ENCODE results near the gene TMEM151B. TPM values are rescaled to one million over a fixed set of nuclear protein-coding genes. Genes with fewer than 3 reads are reported as not detected.
A peak's percentile ranks its signal among the peaks of the same experiment; 100 is the strongest.

TMEM151B gene
- total RNA-seq, 1 experiment from 2014 or later = not detected

DNA sequence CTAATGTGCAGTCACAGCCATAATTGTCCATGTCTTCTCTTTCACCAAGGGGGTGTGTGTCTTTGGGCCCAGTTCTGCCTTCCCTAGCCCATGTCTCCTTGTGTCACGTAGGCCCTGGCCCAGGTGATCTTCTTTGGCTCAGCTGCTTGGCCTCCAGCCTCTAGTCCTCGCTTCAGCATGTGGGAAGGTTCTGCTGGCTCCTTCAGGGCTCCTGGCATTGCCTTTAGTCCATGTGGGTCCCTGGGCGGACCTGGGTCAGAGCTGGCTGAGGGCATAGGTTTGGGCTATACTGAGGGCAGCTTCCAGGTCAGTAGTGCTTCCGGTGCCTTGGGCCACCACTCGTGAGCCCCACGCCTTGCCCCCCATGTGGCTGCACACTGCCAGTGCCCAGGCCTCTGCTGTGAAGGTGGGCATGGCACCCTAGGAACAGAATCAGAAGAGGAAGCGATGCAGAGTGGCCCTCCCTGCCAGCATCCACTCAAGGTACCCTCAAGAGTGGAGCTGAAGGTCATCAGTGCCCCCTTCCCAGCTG is 30.1 kb downstream of the TMEM151B start:
- Histone ChIP-seq H3K9me3 (replicated peaks) (no peaks in the 10 kb centered on the region), H3K4me1 (replicated peaks) (peaks cover 10% of the 10 kb centered on the region), H3K36me3 (peaks cover 54% of the 10 kb centered on the region), H3K4me3 (no peak overlapping the region), H3K27ac (no peak overlapping the region), H3K27me3 (replicated peaks) (peaks cover 34% of the 10 kb centered on the region)
- DNase-seq (ENCODE audit: low read depth in 1 of 2, low spot score in 2 of 2) = no peak

DNA sequence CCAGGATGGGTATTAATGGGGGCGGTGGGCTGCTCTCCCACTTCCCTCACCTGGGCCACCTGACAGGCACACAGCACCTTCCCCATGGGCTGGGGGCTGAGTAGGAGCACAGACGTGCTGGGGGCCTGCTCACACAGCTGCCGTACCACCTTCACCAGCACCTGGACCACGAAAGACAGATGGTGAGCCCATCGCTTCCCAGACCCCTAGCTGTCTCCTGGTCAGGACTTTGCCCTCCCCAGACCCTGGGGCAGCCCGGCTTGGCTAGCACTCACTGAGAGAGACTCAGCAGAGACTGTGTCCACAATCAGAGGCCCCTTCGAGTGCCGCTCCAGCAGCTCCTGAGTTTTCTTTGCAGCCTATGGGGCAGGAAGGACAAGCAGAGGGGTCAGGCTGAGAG is 30.9 kb downstream of the TMEM151B start:
- Histone ChIP-seq H3K4me1 (replicated peaks) (peaks cover 10% of the 10 kb centered on the region), H3K9me3 (replicated peaks) (no peaks in the 10 kb centered on the region), H3K27ac (no peak overlapping the region), H3K4me3 (no peak overlapping the region), H3K36me3 (peaks cover 61% of the 10 kb centered on the region), H3K27me3 (replicated peaks) (peaks cover 27% of the 10 kb centered on the region)
- no peak for DNase-seq (ENCODE audit: low read depth in 1 of 2, low spot score in 2 of 2)

DNA sequence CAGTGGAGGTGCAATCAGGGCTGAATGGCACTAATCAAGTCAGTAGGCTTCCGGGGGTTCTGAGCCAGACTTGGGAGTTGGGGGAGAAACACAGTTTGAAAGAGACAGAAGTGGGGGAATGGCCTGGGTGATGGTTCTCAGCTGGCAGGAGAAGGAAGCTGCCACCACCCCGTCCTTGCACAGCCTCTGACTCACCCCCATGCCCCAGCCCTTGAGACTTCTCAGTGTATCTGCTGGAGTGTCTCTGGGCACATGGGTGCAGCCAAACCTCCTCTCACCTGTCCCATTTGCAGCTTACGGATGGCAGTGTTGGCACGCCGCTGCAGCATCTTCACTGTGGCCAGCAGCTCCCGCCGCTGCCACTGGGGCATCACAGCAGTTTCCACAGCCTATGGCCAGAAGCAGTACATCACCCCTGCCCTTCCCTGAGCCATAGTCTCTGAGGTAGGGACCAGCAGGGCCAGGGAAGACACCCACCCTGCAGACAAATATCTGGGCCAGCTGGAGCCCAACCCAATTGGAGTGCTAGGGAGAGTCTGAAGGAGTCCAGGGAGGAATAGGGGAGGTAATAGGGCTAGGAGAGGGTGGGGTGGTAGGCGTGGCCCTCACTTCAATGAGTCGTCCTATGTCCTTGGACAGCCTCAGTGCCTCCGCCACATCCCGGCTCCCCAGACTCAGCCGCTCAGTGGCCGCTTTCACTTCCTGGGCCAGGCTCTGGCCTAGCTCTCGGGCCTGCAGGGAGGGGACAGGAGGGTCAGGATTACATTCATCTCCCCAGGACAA is 31.7 kb downstream of the TMEM151B start:
- H3K36me3 ChIP-seq = peaks cover 70% of the 10 kb centered on the region
- DNase-seq (ENCODE audit: low read depth in 1 of 2, low spot score in 2 of 2) = no peak
- H3K4me1 ChIP-seq (replicated peaks) = peaks cover 10% of the 10 kb centered on the region
- no peak overlapping the region for H3K27ac ChIP-seq
- no peaks in the 10 kb centered on the region for H3K9me3 ChIP-seq (replicated peaks)
- H3K4me3 ChIP-seq = no peak overlapping the region
- peaks cover 19% of the 10 kb centered on the region for H3K27me3 ChIP-seq (replicated peaks)

DNA sequence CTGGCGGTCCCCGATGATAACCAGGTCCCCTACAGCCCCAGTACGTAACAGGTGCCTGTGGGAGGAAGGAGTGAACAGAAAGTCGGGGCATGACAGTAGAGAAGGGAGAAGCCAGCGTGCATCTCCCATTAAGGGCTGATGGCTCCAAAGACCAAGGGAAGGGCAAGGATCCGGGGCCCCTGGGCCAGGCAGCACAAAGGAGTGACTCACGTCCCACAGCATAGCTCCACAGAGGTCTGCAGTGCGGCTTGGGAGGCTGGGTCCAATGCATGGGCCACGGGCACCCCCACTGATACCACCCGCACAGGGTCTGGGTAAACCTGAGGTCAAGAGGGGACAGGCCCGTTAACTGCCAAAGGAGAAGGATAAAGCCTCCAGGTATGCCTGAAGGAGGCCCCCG is 32.6 kb downstream of the TMEM151B start:
- no peaks in the 10 kb centered on the region for H3K9me3 ChIP-seq (replicated peaks)
- H3K36me3 ChIP-seq = peaks cover 76% of the 10 kb centered on the region
- no peak for DNase-seq (ENCODE audit: low read depth in 1 of 2, low spot score in 2 of 2)
- no peak overlapping the region for H3K27ac ChIP-seq
- peaks cover 10% of the 10 kb centered on the region for H3K27me3 ChIP-seq (replicated peaks)
- H3K4me1 ChIP-seq (replicated peaks) = peaks cover 2% of the 10 kb centered on the region
- no peak overlapping the region for H3K4me3 ChIP-seq

DNA sequence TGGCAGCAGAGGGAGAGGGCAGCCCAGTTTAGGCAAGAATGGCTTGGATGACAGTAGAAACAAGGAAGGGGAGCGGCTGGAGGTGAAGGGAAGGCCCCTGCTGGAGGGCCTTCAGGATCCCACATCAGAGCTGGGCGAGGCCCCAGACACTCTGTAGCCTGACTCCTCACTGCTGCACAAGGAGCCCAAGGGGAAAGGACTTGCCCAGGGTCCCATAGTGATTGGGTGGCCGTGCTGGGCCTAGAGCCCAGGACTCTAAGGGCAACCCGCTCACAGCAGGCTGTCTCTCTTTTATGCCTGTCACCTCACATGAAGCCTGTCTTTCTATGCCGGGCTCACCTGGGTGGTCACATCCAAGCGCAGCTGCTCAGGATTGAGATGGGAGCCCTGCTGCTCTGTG is 33.6 kb downstream of the TMEM151B start:
- DNase-seq (ENCODE audit: low read depth in 1 of 2, low spot score in 2 of 2) = no peak
- H3K27ac ChIP-seq = no peak overlapping the region
- H3K4me1 ChIP-seq (replicated peaks) = no peaks in the 10 kb centered on the region
- H3K36me3 ChIP-seq = peaks cover 81% of the 10 kb centered on the region
- no peak overlapping the region for H3K4me3 ChIP-seq
- H3K9me3 ChIP-seq (replicated peaks) = no peaks in the 10 kb centered on the region
- H3K27me3 ChIP-seq (replicated peaks) = no peaks in the 10 kb centered on the region; the same call in 1 of the 2 replicates

DNA sequence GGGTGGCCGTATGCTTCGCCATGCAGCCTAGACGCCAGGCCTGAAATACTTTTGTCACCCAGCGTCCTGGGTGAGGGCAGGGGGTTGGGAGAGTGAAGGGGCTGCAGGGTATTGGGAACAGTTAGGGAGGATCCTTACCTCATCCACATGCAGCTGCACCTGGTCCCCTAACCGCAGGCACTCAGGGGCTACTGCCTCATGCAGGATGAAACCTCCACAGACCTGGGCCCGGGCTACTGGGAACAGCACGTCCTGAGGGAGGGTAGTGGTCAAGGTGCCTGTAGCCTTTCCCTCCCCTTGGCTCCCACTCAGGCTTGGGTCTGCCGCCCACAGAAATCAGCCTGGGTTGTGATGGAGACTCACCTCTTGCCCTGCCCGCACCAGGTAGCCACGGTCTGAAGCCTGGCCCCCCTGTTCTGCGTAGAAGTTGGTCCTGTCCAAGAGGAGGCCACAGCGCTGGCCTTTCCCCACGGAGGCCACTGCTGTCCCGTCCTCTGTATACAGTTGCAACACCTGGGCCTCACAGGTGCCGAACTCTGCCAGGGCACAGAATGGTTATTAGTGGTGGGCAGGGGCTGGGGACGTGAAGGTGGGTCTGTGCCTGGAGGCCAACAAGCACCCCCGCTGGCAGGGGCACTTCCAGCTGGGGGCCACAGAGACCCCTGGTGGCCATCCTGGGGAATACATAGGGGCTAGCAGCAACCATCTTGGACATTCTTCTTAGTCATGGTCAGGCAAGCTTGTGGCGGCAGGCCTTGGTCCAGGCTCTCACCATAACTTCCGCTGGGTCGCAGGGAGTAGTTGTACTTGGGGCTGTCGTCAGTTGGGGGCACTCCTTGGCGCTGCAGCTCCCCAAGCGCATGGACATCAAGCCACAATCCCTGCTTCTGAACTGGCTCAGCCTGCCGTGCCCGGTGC is 34.3 kb downstream of the TMEM151B start:
- Histone ChIP-seq H3K27me3 (replicated peaks) (no peaks in the 10 kb centered on the region), H3K4me1 (replicated peaks) (no peaks in the 10 kb centered on the region), H3K9me3 (replicated peaks) (no peaks in the 10 kb centered on the region), H3K36me3 (peaks cover 88% of the 10 kb centered on the region), H3K27ac (no peak overlapping the region), H3K4me3 (no peak overlapping the region)
- DNase-seq (ENCODE audit: low read depth in 1 of 2, low spot score in 2 of 2) = peak in 1 of 2 experiments; percentile 14

DNA sequence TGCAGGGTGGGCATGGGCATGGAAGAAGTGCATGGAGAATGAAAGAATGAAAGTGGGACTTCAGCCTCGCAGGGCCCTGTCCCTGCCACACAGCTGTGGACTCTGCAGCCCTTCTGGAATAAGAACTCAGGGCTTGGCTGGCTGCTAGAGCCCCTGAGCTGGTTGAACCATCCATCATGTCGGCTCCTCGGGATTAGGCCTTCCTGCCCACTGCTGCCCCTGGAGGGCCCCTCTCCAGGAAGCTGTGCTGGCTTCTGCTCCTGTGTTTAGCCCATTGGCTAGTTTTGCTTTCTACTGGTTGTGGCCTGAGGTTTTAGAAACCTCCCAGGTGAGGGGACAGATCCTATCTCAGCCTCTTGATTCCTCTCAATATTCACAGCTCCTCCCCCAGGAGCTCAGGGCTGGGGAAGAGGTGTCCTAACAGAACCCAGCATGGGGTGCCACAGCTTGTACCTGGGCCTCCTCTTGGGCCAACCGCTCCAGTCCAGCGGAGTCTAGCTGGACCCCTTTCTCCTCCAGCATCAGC is 35.0 kb downstream of the TMEM151B start:
- H3K36me3 ChIP-seq = peaks cover 93% of the 10 kb centered on the region
- DNase-seq (ENCODE audit: low read depth in 1 of 2, low spot score in 2 of 2) = no peak
- H3K9me3 ChIP-seq (replicated peaks) = no peaks in the 10 kb centered on the region
- H3K27me3 ChIP-seq (replicated peaks) = no peaks in the 10 kb centered on the region
- no peak overlapping the region for H3K27ac ChIP-seq
- no peak overlapping the region for H3K4me3 ChIP-seq
- no peaks in the 10 kb centered on the region for H3K4me1 ChIP-seq (replicated peaks)

DNA sequence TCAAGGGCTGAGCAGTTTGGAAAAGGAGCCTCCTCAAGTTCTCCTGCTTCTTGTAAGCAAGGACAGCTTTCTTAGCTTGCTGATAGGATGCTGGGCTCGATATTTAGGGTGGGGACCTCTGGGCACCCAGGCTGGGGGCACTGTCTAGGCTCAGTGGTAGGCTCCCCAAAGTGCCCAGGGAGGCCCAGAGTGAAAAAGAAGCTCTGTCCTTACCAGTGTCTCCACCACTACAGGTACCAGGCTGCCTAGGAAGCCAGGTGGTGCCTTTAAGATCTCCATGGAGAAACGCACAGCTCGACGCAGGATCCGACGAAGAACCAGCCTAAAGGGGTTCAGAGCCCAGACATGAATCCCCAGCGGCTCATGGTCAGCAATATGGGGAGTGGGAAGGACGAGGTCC is 36.5 kb downstream of the TMEM151B start:
- DNase-seq (ENCODE audit: low read depth in 1 of 2, low spot score in 2 of 2) = no peak
- Histone ChIP-seq H3K4me3 (no peak overlapping the region), H3K36me3 (peaks cover 93% of the 10 kb centered on the region), H3K9me3 (replicated peaks) (no peaks in the 10 kb centered on the region), H3K4me1 (replicated peaks) (no peaks in the 10 kb centered on the region), H3K27ac (no peak overlapping the region), H3K27me3 (replicated peaks) (no peaks in the 10 kb centered on the region)

DNA sequence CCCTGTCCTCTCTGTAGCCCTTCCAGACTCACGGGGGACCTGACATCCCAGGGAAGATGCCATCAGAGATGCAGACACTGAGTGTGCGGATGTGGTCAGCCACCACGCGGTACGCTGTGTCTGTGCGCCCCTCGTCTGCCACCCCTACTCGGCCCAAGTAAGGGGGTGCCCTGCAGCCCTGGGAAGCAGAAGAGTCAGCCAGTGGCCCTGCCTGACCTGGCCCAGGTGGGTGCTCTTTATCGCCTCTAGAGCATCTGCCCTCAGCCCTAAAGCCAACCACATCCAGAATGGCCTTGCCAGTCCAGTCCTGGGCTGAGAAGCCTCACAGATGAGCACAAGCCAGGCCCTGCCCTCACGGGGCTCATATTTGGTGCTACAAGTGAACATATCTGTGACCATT is 37.0 kb downstream of the TMEM151B start:
- H3K27ac ChIP-seq = no peak overlapping the region
- H3K4me1 ChIP-seq (replicated peaks) = peaks cover 3% of the 10 kb centered on the region; the same call in 1 of the 2 replicates
- DNase-seq (ENCODE audit: low read depth in 1 of 2, low spot score in 2 of 2) = no peak
- no peaks in the 10 kb centered on the region for H3K9me3 ChIP-seq (replicated peaks)
- peaks cover 92% of the 10 kb centered on the region for H3K36me3 ChIP-seq
- no peaks in the 10 kb centered on the region for H3K27me3 ChIP-seq (replicated peaks)
- H3K4me3 ChIP-seq = no peak overlapping the region

DNA sequence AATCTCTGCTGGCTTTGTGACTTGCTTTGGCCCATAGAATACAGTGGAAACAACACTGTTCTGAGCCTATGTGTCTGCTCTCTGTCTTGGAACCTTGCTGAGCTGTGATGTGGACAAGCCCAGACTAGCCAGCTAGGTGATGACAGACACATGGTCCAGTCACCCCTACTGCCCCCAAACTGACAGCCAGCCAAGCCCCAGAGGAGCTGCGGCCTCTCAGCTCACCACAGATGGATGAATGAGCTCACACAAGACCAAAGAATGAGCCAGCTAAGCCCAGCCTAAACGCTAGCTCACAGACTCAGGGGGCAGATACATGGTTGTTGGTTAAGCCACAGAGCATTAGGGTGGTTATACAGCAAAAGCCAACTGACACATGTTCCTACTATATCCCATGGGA is 38.8 kb downstream of the TMEM151B start:
- Histone ChIP-seq H3K4me1 (replicated peaks) (peaks cover 6% of the 10 kb centered on the region; the same call in 1 of the 2 replicates), H3K9me3 (replicated peaks) (no peaks in the 10 kb centered on the region), H3K27me3 (replicated peaks) (no peaks in the 10 kb centered on the region), H3K27ac (no peak overlapping the region), H3K36me3 (peaks cover 77% of the 10 kb centered on the region), H3K4me3 (no peak overlapping the region)
- no peak for DNase-seq (ENCODE audit: low read depth in 1 of 2, low spot score in 2 of 2)

DNA sequence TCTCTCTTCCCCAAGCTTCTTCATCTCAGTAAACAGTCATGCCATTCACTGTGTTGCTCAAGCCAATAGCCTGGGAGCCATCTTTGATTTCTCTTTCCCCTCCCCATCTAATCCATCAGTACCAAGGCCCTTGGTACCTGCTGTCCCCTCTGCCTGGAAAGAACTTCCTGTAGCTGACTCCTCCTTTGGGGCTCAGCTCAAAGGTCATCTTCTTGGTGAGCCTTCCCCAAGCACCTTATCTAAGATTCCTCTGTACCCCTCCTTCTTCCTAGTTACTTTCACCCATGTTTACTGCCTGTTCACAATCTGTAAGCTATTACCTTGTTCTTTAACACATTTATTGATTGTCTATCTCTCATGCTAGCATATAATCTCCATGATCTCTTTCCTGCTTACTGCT is 39.4 kb downstream of the TMEM151B start:
- Histone ChIP-seq H3K27ac (no peak overlapping the region), H3K4me3 (no peak overlapping the region), H3K27me3 (replicated peaks) (0 out of 2 replicates have a peak, but pooled peaks cover 2% of the 10 kb centered on the region), H3K9me3 (replicated peaks) (no peaks in the 10 kb centered on the region), H3K36me3 (peaks cover 71% of the 10 kb centered on the region), H3K4me1 (replicated peaks) (peaks cover 6% of the 10 kb centered on the region; the same call in 1 of the 2 replicates)
- no peak for DNase-seq (ENCODE audit: low read depth in 1 of 2, low spot score in 2 of 2)

DNA sequence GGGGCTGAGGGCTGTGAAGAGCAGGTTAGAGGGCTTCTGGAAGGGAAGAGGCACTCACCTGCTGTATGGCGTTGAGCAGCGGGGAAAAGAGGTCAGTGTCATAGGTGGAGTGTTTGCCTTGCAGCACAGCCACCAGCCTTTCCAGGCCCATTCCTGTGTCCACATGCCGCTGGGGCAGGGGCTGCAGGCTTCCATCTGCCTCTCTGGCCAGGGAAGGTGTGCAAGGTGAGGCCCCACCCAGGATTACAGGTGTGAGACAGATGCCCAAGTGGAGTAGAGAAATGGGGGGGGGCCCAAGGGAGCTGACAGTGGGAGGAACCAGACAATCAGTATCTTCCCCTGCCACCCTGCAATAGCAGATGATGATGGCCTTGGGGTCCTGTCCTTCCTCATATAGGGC is 40.0 kb downstream of the TMEM151B start:
- H3K27ac ChIP-seq = no peak overlapping the region
- peaks cover 6% of the 10 kb centered on the region; the same call in 1 of the 2 replicates for H3K4me1 ChIP-seq (replicated peaks)
- no peaks in the 10 kb centered on the region for H3K9me3 ChIP-seq (replicated peaks)
- H3K4me3 ChIP-seq = no peak overlapping the region
- peaks cover 65% of the 10 kb centered on the region for H3K36me3 ChIP-seq
- DNase-seq (ENCODE audit: low read depth in 1 of 2, low spot score in 2 of 2) = no peak
- 0 out of 2 replicates have a peak, but pooled peaks cover 2% of the 10 kb centered on the region for H3K27me3 ChIP-seq (replicated peaks)

DNA sequence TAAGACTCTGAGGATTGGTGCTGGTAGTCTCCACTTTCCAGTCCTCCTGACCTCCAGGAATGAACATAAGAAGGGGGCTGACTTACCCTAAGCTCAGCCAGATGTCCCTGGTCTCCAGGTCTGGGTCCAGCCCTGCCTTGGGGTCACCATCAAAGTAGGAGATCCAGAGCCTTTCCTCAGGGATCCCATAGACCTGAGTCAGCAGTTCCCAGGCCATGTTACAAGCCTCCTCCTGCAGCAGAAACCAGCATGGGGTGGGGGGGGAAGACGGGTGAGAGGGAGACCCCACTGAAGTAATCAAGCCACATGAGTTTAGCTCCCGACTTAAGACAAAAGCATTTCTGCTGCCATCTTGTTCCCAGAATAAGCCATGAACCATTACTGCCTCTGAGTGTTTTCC is 41.1 kb downstream of the TMEM151B start:
- no peak for DNase-seq (ENCODE audit: low read depth in 1 of 2, low spot score in 2 of 2)
- peaks cover 6% of the 10 kb centered on the region; the same call in 1 of the 2 replicates for H3K4me1 ChIP-seq (replicated peaks)
- no peak overlapping the region for H3K4me3 ChIP-seq
- no peaks in the 10 kb centered on the region for H3K9me3 ChIP-seq (replicated peaks)
- peaks cover 55% of the 10 kb centered on the region for H3K36me3 ChIP-seq
- no peak overlapping the region for H3K27ac ChIP-seq
- 0 out of 2 replicates have a peak, but pooled peaks cover 2% of the 10 kb centered on the region for H3K27me3 ChIP-seq (replicated peaks)

Measured in SJSA1 (cell line).